Right hindlimb (tissue), 1 donor: ENCODE results near the gene AHNAK2.
A peak's percentile ranks its signal among the peaks of the same experiment; 100 is the strongest.

ENCODE experiments used
- DNase-seq: peaks from one replicate; pipeline ENCODE4 v3.0.0-alpha.2; 2018

Gene AHNAK2

DNA sequence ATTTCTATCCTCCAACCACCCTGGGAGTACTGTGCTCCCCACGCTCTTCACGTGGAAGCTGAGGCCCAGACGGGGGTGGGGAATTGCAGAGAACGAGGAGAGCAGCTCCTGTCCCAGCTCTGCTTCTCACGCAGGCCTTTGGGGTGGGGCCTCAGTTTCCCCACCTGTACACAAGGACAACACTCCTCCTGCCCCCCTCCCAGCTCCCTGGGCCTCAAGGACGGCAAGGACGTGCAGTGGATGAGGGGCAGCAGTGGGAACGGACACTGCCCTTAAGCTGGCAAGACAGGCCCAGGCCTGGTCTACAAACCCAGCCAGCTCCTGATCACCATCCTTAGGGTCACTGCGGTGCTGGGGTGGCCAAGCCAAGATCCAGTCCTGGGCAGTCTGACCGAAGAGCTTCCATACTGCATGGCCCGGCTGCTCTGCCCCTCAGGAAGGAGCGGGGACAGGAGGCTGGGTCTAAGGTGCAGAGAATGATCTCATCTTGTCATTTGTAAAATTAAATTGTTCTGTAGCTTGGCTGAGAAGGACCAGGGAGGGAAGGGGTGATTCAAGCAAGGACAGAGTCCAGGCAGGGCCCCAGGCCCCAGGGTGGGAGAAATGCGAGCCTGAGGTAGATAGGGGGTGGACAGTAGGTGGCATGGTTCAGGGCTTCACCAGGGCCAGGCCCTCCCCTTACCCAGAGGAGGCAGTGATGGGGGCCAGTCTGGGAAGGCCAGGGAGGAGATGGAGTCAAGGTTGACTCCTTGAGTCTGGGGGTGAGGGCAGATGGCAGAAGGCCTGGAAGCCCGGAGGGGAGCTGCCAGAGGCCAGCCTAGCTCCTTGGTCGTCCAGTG, 6.1 kb upstream of the AHNAK2 start:
- DNase-seq, result peak; percentile 18

DNA sequence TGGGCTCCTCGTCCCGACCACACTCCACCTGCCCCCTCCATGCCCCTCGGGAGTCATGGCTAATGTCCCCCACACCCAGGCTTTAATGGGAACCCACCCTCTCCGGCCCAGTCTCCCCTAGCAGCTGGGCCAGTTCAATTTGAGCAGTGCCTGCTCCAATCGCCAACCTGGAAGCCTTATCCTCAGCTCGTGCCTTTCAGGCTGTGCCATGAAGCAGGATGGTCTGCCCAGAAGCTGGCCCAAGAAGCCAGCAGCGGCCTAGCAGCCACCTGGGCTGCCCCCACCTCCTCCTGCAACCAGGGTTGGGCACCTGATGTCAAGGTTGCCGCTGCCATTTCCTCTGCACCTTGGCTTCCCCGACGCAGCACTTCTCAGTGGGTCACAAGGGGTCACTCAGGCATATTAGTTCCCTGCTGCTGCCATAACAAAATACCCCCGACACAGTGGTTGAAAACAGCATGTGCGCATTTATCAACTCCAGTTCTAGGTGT, 5.1 kb upstream of the AHNAK2 start:
- DNase-seq, result no peak

DNA sequence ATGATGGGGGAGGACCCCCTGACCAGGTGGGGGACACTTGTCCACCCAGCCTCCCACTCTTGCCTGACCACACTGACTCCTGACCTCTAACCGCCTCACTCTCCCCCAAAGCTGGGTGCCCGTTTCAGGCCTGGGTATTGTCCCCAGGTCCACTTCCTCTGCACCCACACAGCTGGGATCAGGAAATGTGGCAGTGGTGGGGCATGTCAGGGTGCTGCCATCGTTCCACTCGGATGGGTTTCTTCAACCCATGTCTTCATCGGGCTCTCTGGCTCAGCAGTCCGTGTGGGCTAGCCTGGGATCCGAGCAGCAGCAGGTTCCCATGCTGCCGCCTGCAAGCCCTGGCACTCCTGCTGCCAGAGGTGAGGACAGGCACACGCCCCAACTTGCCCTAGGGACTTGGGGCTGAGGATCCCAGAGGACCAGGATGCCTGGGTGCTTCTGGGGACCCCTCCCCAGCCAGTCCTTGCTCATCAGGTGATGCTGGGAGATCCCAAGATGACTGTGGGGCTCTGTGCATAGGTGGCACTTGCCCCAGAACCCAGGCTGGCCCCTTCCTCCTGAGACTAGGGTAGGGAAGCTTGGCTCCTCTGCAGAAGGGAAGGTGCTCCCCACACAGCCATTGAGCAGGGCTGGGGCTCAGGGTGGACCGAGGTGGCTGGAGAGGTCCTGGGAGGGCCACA, 4.5 kb upstream of the AHNAK2 start:
- DNase-seq, result no peak

DNA sequence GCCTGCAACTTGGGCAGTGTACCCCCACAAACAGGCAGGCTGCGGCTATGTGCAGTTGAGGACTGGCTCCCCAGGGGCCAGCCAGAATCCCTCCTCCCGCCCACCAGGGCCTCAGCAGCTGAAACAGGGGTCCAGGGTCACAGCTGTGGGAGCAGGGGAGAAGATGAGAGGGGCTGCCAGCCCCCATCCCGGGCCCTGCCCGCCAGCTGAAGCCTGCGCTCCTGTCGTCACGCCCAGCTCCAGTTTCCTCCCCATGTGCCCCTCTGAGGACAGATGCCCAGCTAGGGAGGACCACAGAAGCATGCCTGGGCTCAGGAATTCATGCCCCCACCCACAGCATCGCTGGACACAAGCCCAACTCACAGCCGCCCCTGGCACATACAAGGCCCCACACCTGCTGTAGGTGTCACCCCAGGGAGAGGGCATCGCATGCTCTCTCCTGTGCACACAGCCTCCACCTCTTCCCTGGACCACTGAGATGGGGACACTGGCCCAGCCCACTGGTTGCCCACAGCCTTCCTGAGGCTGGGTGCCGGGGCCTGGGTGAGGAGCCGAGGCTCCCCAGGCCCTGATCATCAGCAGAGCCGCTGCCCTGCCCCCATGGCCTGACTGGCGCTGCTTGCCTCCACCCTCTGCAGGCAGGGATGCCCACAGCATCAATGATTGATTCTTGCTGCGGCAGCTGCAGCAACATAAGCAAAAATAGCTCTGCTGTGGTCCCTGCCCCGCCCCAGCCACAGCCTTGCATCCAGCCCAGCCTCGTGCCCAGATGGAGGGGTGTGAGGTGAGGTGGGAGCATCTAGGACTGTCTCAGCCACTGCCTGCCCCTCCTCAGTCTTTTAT, 3.7 kb upstream of the AHNAK2 start:
- DNase-seq, result peak; percentile 82

DNA sequence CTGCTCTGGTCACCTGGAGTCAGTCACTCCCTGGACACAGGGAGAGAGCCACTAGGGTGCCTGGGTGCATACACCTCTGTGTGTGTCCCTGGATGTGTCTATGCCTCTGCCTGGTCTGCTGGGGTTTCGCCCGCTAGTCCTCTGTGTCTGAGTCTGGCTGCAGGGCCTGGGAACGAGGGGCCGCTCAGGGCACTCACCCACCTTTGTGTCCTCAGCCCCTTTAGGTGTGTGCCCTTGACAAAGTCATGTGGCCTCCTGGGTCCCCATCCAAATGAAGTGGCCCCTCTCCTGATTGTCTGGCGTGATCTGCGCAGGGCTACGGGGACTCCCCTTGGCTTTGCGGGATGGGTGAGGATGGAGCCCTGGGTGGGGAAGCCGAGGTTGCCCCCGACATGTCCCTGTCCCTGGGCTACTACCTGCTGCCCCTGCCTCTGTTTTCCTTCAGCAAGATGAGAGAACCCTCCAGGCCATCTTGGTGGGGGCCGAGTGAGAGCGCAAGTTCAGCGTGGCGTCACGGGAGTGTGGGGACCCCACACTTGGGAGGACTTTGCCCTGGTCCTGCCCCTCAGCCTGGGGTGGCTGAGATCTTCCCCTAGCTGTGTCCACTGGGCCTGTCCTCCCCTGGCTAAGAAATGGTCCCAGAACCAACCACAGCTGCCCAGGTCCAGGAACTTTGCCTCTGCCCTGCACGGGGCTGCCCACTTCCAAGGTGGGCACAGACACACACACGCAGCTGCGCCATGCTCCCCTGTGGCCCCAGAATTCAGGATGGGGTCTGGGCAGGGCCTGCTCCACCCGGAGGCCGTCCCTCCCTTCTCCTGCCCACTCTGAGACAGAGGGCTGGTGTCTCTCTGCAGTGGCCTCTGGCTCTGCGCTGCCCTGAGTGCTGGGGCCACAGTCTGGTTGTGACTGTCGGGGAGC, 2.7 kb upstream of the AHNAK2 start:
- DNase-seq, result peak; percentile 27

DNA sequence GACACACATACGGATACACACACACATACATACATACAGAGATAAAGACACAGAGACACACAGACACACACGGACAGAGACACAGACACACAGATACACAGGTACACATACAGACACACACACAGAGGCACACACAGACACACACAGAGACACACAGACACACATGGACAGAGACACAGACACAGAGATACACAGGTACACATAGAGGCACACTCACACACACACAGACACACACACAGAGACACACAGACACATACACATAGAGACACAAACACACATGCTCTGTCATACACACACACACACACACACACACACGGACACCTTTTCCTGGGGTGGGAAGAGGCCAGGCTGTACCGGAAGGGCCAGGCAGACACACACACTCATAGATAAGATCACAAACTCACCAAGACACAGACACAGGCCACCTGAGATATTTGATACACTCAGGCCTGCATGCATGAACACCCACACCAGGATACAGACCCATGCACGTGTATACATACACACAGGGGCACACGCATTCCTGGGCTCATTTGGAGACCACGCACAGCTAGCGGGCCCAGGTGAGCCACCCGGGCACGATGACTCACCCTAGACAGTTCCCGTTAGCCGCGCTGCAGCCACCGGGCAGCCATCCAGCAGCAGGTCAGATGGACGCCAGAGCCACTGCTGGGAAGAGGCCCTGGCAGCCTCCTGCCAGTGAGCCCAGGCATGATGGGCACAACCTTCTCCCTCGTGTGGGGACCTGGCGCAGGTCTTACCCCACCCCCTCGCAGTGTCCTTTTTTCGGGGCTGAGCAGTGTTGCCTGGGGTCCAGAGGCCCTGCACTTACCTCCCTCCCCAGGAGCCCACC, 1.8 kb upstream of the AHNAK2 start:
- DNase-seq, result no peak

DNA sequence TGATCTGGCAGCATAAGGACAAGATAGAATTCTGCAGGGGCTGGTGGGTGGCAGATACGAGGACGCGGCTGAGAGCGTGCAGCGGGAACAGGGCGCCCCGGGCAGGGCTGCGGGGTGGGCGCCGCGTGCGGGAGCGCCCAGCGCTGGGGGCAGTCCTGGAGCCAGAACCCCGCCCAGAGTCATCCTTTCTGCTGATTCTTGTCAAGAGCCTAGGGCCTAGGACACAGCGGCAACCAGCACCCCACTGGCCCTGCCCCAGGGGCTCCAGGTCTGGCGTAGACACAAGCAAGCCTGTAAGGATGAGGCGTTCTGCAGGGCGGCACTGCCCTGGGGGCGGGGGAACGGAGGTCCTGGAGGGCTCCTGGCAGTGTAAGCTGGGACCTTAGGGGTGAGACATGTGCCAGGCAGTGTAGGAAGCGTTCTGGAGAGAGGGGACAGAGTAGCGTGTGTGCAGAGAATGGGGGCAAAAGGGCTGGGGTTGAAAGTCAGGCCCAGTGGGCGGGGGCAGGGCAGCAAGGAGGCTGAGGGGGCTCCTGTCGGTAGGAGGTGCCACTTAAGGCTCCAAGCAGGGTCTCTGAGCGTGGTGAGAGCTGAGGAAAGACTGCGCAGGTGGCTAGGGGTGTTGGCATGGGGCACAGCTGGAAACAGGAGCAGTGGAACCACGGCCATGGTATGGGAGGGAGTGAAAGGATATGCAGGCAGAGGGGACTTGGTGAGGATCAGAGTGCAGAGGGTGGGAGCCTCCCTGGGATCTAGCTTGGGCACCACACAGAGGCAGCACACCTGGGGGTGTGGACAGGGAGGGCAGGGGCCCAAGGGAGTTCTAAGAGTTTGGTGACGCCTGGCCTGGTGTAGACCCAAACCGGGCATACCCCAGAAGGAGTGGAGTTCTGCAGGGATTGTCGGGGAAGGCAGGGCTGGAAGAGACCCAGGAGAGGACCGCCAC, 845 bp upstream of the AHNAK2 start:
- DNase-seq, result no peak

DNA sequence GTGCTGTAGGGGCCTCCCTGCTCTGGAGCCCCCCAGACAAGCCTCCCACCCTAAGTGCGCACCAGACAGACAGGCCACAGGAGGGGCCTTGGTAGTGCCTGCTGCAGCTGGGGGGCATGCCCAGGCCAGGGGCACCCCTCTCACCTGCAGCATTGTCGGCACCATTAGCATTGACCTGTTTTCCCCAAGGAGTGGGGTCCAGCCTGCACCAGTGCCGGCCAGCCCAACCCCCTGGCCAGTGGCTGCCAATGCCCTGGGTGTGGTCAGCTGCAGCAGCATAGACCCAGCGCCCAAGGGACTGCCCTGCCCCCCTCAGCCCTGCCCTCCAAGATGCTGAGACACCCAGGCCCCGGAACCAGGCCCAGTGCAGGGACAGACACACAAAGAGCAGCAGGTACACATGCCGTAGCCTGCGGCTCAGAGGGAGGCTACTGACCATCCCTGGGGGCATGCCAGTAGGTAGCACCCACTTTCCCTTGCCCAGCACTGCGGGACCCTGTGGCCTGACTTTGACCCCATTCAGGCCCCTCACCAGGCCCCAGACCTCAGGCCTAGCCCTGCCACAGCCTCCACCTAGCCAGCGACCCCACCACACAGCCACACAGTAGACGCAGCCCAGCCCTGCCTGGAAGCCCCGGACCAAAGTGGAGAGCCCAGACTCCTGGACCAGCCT, 1.0 kb downstream of the AHNAK2 start:
- DNase-seq, result no peak

DNA sequence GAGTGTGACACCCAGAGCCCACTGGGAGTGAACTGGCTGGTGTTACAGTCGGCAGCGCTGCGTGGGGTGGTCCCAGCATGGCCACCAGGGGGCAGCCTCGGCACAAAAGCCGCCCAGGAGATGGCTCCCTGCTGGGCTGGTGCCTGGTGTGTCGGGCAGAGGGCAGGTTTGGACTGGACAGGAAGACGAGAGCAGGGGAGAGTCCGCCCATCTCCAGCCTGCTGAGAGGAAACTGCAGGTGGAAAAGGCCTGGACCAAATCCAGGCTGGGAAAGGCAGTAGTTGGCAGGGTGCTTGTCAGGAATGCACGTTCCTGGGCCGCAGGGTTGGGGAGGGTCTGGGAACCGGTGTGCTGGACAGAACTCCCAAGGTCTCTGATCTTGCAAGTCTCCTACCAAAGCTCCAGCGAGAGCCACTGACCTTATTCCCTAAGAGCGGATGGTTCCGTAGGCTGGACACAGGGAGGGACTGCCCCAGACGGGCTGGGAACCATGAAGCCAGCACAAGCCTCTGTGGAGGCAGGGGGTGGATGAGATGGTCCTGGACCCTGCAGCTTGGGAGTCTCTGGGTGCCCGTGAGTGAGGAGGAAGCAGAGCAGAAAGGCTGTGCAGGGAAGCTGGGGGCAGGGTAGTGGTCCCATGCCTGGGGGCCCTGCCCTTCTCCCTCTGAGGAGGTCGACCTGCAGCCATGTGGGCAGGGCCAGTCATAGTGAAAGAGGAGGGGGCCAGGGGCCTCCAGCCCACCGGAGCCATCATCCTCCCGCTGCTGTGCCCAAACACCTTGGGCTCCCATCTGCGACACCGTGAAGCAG, 1.8 kb downstream of the AHNAK2 start:
- DNase-seq, result peak; percentile 78

DNA sequence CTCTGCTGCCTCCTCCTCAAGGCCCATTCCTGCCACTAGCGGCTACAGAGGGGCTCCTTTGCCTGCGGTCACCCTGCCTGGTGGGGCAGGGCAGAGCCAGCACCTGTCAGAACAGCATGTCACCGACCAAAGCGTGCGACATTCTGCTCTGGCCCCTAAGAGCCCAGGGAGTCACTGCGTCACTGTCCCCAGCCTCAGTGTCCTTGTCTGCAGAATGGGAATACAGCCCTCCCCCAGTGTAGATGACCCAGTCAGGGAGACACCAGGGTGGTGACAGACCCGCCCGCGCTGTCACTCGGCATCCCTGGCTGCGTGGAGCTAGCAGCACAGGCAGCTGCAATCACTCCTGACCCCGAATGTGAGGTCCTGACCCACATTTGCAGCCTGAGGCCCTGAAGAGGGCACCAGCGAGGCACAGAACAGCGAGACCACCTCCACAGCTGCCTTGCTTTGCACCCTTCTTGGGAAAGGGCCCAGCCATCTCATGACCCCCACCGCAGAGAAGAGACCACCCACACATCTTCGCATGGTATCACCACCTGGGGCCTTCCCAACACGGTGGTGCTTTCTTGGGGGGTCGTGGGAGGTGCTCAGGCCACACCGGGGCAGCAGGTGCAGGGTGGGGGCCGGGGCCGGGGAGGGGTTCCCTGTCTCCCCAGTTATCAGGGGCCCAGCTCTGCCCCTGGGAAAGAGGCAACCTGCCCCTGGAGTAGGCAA, 2.5 kb downstream of the AHNAK2 start:
- peak; percentile 35 for DNase-seq

DNA sequence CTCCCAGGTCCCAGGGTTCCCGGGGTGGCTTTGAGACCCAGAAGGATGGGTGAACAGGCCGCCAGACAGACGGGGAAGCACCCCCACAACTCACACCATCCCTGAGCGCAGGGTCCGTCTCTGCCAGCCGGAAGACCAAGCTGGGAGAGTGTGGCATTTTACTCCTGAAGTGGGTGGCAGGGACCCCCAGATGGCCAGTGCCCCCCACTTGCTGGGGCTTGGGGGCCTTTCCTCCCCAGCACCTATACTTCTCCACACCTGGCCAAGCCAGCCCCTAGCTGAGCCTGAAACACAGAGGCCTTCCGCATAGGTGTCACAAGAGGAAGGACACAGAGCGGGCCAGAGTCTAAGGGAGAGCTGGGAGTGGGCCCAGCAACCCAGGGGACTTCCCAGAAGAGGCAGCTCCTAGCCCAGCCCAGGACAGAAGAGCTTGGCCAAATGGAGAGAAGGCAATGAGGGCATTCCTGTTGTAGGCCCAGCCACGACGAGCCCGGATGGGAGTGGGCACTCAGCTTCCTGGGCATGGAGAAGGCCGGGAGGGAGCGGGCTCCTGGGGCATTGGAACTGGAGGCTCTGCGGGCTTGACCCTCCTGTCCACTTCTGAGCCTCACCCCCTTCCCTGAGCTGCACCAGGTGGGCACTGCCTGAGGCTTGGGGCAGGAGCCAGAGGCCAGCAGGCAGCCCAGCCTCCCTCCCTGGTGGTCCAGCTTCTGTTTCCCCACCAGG, 3.3 kb downstream of the AHNAK2 start:
- DNase-seq, result no peak

DNA sequence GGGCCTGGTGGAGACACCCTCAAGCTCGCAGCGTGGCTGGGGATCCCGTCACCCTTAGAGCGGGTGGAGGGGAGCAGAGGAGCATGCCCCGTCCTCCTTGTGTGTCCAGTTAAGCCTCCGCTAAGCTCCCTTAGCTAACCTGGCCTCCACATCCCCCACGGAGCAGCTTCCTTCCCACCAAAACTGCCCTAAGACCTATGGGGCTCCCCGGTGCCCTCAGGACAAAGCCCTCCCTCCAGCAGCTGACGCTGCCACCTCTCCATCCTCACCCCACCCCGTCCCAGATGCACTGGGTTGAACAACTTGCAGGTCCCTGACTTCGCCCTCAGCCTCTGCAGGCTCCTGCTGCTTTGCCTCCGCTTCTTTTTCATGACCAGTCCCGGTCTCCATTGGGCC, 4.0 kb downstream of the AHNAK2 start:
- DNase-seq, result no peak

DNA sequence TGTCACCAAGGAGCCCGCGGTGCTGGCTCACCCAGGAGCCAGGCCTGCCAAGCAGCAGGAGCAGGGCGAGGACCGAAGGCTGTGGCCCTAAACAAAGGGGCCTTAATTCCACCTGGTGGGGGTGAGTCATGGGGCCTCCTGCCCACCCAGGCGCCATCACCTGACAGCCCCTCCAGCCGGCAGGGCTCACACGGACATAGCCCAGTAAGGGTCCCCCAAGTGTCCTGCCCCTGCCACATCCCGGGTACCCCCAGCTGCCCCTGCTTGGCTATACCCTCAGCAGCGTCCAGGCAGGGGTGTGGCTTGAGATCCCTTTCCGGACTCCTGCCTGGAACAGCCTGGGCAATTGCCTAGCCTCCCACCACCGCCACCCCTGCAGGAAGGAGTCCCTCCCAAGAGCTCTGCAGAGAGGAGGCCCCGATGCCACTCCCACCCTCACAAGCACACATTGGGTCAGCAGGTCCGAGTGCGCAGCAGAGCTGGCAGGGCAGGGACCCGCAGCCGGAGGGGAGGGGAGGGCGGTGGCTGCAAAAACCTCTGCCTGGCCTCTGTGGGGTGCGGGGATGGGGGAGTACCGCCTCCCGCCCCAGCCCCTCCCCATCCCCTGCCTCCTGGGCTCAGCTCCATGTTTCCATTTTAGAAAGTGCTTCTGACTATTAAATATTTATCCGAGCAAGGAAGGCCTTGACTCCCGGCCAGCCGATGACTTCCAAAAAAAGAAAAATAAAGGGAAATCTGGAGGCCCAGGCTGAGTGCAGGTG, 4.6 kb downstream of the AHNAK2 start:
- DNase-seq, result peak; percentile 89

DNA sequence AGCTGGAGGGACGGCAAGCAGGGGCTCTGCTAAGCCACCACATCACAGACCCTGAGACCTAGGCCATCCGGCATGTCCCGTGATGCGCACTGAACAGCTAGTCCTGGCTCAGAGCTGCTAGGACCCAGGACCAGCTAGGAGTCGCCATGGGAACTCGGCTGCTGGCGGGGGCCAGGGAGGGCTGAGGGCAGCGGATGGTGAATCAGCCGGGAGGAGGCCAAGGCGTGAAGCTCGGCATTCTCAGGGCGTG, 5.1 kb downstream of the AHNAK2 start:
- no peak for DNase-seq

DNA sequence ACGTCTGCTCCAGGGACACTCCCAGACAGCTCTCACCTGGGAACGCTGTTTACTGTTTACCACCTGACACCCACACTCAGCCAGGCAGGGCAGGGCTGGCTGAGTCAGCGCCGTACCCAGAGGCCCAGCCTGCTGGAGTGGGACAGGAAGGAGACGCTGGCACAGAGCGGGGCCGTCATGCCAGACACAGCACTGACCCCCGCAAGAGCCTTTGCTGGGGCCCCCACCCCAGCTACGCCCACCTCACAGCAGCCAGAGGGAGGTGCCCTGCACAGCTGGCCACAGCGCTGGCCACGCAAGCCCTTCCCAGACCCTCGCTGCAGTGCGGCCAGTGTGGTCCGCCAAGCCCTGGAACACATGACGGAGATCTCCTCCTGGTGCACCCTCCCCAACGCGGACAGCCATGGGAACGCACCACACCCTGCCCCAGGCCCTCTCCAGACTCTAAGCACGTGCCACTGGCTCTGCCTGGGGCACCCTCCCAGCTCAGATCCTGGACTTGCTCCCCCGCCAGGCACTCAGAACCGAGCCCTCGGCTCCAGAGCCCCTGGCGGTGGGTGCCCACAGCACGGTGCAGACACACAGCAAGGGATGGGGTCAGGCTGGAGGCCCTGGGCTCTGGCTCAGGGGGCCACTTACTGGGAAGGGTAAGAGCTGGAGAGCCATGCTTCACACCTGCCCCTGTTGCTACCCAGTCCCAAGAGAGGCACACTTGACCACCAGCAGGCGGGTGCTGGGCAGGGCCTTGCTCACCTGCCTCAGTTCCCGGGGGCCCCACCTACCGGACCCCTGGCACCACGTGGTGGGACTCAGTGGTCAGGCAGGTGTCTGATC, 5.7 kb downstream of the AHNAK2 start:
- peak; percentile 64 for DNase-seq
